Measurements from ENCODE around the gene SDHB. TPM values are rescaled to one million over a fixed set of nuclear protein-coding genes. Genes with fewer than 3 reads are reported as not detected.

The SDHB gene
- total RNA-seq, 1 donor from 2014 or later, result 61.2 TPM

GRCh38 chr1:17007121-17007520 is 46.7 kb downstream of the SDHB start:
- no peaks in the 10 kb centered on the region for H3K27me3 ChIP-seq
- H3K36me3 ChIP-seq, result no peaks in the 10 kb centered on the region
- peaks cover 24% of the 10 kb centered on the region for H4K20me1 ChIP-seq (ENCODE audit: low read depth)
- no peak overlapping the region for H3K27ac Mint-ChIP-seq
- H3K9me3 ChIP-seq (ENCODE audit: low read depth), result no peaks in the 10 kb centered on the region
- H3K36me3 Mint-ChIP-seq, result no peaks in the 10 kb centered on the region
- H3K4me3 ChIP-seq, result no peak overlapping the region
- TF ChIP-seq EZH2 (IDR thresholded peaks at IDR 0.05), result no peak
- no peak for TF ChIP-seq CTCF (IDR thresholded peaks at IDR 0.05)
- TF ChIP-seq EZH2phosphoT487 (IDR thresholded peaks at IDR 0.05), result no peak
- no peaks in the 10 kb centered on the region for H3K9me3 Mint-ChIP-seq
- H3K4me2 ChIP-seq, result no peak overlapping the region
- peaks cover 2% of the 10 kb centered on the region for H3K27me3 Mint-ChIP-seq (ENCODE audit: insufficient read depth, low read depth)
- H3F3A ChIP-seq (ENCODE audit: low read depth), result peaks cover 3% of the 10 kb centered on the region
- peaks cover 2% of the 10 kb centered on the region for H3K4me1 ChIP-seq
- H3K4me3 Mint-ChIP-seq, result no peak overlapping the region
- no peak overlapping the region for H3K9ac ChIP-seq
- no peak overlapping the region for H2AFZ ChIP-seq (replicated peaks)
- H3K27ac ChIP-seq, result no peak overlapping the region
- peaks cover 15% of the 10 kb centered on the region for H3K4me1 Mint-ChIP-seq
- DNase-seq (ENCODE audit: low spot score), result no peak
- H3K79me2 ChIP-seq (ENCODE audit: low read depth), result peaks cover 19% of the 10 kb centered on the region

GRCh38 chr1:17005365-17005740 is 48.5 kb downstream of the SDHB start:
- no peaks in the 10 kb centered on the region for H3K36me3 ChIP-seq
- H3K4me2 ChIP-seq, result no peak overlapping the region
- H3K4me3 ChIP-seq, result no peak overlapping the region
- Mint-ChIP-seq H3K4me3 (no peak overlapping the region), H3K36me3 (no peaks in the 10 kb centered on the region), H3K27ac (no peak overlapping the region), H3K9me3 (no peaks in the 10 kb centered on the region), H3K27me3 (ENCODE audit: insufficient read depth, low read depth) (peaks cover 2% of the 10 kb centered on the region), H3K4me1 (peaks cover 4% of the 10 kb centered on the region)
- H2AFZ ChIP-seq (replicated peaks), result no peak overlapping the region
- no peak for TF ChIP-seq EZH2 (IDR thresholded peaks at IDR 0.05)
- TF ChIP-seq EZH2phosphoT487 (IDR thresholded peaks at IDR 0.05), result no peak
- no peak for TF ChIP-seq CTCF (IDR thresholded peaks at IDR 0.05)
- H3F3A ChIP-seq (ENCODE audit: low read depth), result no peaks in the 10 kb centered on the region
- no peak overlapping the region for H3K9ac ChIP-seq
- no peak overlapping the region for H3K27ac ChIP-seq
- H3K79me2 ChIP-seq (ENCODE audit: low read depth), result peaks cover 10% of the 10 kb centered on the region
- H4K20me1 ChIP-seq (ENCODE audit: low read depth), result peaks cover 16% of the 10 kb centered on the region
- no peak for DNase-seq (ENCODE audit: low spot score)
- no peaks in the 10 kb centered on the region for H3K9me3 ChIP-seq (ENCODE audit: low read depth)
- H3K4me1 ChIP-seq, result no peaks in the 10 kb centered on the region
- no peaks in the 10 kb centered on the region for H3K27me3 ChIP-seq

GRCh38 chr1:17004466-17005364 is 49.1 kb downstream of the SDHB start:
- H3K27ac ChIP-seq, result no peak overlapping the region

More at GRCh38 chr1:17004466-17005364, 49.1 kb downstream of the SDHB start:
- Histone ChIP-seq H3K36me3 (no peaks in the 10 kb centered on the region), H3K27me3 (no peaks in the 10 kb centered on the region), H3K9ac (no peak overlapping the region), H3K4me1 (no peaks in the 10 kb centered on the region), H2AFZ (replicated peaks) (no peak overlapping the region), H3F3A (ENCODE audit: low read depth) (no peaks in the 10 kb centered on the region), H3K4me2 (no peak overlapping the region), H3K79me2 (ENCODE audit: low read depth) (peaks cover 8% of the 10 kb centered on the region), H4K20me1 (ENCODE audit: low read depth) (peaks cover 10% of the 10 kb centered on the region), H3K4me3 (no peak overlapping the region), H3K9me3 (ENCODE audit: low read depth) (no peaks in the 10 kb centered on the region)
- H3K36me3 Mint-ChIP-seq, result no peaks in the 10 kb centered on the region
- H3K27ac Mint-ChIP-seq, result no peak overlapping the region
- no peak for TF ChIP-seq EZH2phosphoT487 (IDR thresholded peaks at IDR 0.05)
- TF ChIP-seq EZH2 (IDR thresholded peaks at IDR 0.05), result no peak
- TF ChIP-seq CTCF (IDR thresholded peaks at IDR 0.05), result no peak
- DNase-seq (ENCODE audit: low spot score), result no peak
- peaks cover 2% of the 10 kb centered on the region for H3K4me1 Mint-ChIP-seq
- H3K9me3 Mint-ChIP-seq, result no peaks in the 10 kb centered on the region
- peaks cover 2% of the 10 kb centered on the region for H3K27me3 Mint-ChIP-seq (ENCODE audit: insufficient read depth, low read depth)
- no peak overlapping the region for H3K4me3 Mint-ChIP-seq
